NK-92 (cell line): ENCODE results near the gene FAM131C.

Source experiments
- DNase-seq: peaks from one replicate; lab custom pipeline; 2025; ENCODE audit not compliant: unreplicated experiment; lab: John Stamatoyannopoulos, UW

Gene FAM131C, protein sequence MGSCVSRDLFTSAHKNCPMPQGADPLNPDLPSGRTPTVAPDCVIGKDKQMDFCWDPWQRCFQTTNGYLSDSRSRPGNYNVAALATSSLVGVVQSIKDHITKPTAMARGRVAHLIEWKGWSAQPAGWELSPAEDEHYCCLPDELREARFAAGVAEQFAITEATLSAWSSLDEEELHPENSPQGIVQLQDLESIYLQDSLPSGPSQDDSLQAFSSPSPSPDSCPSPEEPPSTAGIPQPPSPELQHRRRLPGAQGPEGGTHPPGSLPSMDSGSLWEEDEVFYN

DNA sequence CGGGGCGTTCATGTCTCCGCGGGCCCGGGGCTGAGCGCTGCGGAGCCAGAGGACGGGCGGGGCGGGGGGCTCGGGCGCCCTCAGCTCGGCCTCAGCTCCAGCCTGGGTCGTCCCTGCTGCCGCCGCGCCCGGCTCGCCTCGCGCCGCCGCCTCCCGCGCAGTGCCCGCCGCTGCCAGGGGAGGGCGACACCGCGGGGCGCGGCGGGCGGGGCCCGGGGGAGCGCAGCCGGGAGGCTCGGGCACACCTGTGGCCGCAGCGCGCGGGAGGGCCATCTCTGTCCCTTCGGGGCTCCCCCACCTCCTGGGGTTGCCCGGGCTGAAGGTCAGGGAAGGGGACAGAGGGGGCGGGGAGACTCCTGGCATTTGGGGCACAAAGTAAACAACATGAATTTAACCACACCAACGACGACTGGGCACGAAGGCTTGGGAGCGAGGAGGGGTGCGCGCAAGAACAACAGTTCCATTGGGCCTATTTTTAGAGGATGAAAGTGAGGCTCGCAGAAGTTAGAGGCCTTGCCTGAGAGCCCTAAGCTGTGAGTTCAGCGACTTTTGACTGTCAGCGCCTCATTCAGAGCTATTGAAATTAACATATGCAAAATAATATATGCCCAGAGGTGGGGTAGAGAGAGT lies at the start of gene FAM131C:
Gene FAM131C (minus strand): TSS at position 162 of the 630 bp plus-strand sequence. CDS start 209 bp downstream, outside the sequence.
- DNase-seq, result no peak

DNA sequence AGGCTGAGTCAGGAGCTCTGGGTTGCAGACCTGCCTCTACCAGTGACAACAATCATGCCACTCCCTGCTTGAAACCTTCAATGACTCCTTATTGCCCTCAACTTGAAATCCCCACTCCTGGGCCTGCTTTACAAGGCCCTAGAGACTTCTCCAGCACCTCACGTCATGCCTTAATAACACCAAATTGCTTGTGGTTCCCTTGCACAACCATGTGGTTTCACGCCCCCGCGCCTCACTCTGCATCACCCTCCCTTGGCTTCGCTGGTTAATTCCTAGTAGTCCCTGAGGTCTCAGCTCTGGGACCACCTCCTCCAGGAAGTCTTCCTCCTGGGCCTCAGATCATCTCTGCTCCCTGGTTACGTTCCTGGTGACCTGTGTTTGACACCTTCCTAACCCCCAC lies 49.5 kb upstream of the FAM131C start:
- DNase-seq, result no peak

DNA sequence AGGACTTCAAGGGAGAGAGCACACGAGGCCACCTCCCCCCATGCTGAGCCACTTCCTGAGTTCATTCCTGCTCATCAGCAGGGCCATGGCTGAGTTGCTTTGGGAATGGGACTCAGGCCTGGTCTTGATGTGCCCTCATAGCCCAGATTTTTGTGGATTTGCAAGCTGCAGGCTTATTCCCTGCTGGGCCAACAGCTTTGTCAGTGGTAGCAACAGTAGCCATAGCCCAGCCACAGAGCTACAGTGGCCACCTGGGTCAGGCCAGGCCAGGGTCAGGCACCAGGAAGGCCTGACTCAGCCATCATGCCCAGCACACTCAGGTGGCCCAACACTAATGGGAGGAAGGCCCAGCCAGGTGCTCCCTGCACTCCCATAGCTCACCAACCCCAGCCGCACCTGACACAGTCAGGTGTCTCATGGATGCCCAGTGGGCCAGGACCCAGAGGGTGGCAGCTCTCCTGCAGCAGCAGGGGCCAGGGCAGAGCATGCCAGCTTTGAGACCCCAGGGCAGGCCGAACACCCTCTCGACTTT lies 49.0 kb upstream of the FAM131C start:
- no peak for DNase-seq

DNA sequence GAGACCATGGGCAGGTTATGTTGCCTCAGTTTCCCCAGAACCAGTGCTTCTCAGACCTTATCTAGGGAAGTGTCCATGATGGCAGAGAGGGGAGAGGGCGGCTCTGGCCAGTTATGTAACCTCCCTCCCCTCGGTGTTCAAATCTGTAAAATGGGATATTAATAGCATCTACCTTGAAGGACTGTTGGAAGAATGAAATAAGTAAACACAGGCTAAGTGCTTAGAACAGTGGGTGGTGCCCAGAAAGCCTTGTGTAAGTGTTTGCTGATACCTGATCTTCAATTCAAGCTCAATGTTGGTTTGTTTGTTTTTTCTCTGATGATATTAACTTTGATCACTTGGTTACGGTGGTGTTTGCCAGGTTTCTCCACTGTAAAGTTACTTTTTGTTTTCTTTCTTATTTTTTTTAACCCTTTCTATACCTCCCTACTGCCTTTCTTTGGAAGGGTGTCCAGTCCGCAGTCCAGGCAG lies 47.5 kb upstream of the FAM131C start:
- DNase-seq, result no peak

DNA sequence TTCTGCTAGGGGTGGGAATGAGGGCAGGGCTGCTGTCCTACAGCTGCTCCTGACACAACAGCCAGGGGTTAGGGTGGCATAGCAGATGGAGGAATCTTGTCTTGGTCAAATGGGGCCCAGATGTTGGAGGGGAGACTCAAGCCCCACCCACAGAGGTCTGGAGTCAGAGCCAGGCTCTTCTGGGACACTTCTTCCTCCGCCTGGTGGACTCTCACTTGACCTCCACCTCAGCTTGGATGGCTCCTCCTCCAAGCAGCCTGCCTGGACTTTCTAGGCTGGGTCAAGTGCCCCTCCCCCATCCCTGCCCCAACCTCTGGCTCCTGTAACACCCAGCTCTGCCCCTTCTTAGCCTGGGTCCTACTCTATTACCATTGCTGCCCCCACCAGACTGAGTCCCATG lies 47.0 kb upstream of the FAM131C start:
- no peak for DNase-seq

DNA sequence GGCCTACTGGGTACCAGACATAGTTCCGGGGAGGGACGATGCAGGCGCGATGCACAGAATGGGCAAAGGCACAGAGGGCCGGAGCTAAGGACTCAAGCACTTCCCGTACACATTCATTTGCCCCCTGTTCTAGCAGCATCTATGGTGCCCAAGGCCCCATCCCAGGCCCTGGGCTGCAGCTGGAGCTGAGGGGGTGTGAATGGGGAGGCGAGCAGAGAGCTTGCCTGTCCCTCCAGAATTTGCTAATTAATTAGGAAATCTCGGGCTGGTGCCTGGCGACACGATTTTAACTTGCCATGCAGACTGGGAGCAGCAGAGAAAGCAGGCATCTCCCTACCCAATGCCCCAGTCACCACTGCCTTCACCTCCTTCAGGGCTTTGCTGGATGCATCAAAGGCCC lies 46.5 kb upstream of the FAM131C start:
- no peak for DNase-seq

DNA sequence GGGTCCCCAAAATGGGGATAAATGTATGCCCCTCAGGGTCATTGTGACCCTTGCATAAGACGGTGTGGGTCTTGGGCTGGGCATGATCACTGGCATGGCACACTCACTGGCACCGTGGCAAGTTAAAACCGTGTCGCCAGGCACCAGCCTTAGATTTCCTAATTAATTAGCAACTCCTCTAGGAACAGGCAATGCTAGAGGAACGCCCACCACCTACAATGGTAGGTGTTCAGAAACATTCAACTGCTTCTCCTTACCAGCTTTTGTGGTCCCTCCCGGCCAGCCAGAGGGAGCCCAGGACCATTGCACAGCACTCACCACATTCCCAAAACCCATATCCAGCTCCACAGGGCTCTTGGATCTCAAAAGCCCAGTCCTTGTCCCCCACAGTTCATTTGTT lies 46.1 kb upstream of the FAM131C start:
- DNase-seq, result no peak

DNA sequence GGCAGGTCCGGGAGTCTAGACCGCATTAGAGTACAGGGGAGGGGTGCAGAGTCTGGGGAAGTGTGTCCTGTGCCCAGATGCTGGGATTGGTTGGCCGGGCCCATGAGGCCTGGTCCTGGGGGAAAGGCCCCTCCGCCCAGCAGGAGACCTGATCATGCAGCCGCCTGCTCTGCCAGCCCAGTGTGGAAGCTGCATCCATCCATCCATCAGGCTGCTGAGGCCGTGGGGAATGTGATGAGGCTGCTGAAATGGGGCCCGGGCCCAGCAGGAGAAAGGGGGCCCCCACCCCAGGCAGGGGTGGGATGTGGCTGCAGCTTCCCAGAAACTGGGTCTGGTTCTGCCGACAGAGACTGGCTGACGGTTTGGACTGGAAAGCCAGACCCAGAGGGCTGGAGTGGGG lies 45.3 kb upstream of the FAM131C start:
- no peak for DNase-seq

DNA sequence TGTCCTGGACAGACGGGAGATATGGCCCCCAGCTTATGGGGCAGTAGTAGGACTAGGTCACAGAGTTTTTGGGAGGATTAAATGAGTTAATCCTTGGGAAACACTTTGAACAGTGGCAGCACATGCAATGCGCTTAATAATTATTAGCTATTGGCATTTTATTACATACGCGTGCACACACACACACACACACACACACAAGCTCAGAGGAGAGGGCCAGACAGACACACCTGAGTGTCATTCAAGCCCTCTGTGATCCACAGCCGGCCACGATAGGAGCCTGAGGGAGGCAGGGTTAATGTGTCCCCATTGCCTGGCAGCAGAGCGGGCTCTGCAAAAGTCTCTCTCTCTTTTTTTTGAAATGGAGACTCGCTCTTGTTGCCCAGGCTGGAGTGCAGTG lies 44.5 kb upstream of the FAM131C start:
- DNase-seq, result no peak

DNA sequence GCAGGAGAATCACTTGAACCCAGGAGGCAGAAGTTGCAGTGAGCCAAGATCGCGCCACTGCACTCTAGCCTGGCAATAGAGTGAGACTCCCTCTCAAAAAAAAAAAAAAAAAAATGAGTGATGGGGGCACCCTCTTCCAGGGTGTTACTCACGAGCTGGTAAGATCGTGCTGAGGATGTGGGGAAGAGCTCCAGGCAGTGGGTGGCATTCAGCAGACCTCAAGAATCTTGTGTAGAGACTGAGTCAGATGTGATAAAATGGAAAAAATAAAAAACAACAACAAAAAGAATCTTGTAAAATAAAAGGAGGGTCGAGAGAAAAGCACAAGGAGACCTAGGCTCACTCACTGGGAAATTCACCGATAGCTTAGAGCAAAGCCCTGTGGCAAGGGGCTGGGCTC lies 43.9 kb upstream of the FAM131C start:
- DNase-seq, result no peak

DNA sequence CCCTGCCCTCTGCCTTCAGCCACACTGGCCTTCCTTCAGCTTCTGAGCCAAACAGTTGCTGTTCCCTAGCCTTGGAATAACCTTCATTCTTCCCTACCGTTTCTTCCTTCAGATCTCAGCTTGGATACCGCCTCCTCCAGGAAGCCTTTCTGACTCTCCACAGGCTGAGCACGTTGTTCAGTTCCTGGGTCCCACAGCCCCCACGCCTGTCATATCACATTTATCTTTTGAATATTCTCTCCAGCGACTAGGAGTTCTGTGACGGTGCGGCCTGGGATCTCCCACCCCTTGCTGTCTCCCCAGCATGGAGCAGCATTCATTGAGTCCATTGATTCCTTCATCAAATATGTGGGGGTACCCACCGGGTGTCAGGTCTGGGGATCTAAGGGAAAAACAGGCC lies 43.2 kb upstream of the FAM131C start:
- DNase-seq, result no peak

DNA sequence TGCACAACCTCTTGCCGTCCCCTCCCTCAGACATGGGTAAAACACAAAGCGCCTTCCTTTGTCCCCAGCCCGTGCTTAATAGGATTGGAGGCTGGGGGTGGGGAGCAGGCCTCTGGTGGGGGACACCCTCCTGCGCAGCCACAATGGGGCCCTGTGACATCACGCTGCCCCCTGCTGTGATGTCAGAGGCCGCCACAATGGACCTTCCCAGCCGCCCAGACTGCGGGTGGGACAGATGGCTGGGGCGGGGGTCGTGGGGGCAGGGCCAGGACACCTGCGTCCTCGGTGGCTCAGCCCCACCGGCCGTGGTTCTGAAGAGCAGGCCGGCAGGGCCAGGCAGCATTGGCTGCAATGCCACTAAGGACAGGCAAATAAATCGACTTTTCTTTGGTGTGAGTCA lies 42.6 kb upstream of the FAM131C start:
- DNase-seq, result no peak

DNA sequence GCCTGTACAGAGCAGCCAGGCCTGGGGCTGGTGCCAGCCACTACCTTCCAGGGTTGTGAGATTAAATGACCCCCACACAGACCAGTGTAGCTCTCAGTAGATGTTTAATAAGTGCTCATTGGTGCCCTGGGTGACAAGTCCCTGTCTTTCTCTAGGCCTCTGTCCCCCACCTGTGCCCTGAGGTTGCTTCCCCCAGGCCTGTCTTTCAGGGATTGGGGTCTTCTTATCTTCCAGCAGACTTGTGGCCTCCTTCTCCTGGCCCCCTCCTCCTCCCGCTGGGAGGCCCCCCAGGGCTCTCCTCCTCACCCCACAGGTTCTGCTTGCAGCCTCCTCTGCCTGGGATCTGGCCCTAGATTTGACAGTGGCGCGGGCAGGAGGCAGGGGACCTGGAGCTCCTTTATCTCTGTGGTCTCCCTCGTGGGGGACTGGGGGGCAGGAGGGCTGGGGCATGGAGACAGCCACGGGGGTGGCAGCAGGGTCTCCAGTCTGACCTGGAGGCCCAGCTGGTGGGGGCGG lies 42.1 kb upstream of the FAM131C start:
- DNase-seq, result no peak

DNA sequence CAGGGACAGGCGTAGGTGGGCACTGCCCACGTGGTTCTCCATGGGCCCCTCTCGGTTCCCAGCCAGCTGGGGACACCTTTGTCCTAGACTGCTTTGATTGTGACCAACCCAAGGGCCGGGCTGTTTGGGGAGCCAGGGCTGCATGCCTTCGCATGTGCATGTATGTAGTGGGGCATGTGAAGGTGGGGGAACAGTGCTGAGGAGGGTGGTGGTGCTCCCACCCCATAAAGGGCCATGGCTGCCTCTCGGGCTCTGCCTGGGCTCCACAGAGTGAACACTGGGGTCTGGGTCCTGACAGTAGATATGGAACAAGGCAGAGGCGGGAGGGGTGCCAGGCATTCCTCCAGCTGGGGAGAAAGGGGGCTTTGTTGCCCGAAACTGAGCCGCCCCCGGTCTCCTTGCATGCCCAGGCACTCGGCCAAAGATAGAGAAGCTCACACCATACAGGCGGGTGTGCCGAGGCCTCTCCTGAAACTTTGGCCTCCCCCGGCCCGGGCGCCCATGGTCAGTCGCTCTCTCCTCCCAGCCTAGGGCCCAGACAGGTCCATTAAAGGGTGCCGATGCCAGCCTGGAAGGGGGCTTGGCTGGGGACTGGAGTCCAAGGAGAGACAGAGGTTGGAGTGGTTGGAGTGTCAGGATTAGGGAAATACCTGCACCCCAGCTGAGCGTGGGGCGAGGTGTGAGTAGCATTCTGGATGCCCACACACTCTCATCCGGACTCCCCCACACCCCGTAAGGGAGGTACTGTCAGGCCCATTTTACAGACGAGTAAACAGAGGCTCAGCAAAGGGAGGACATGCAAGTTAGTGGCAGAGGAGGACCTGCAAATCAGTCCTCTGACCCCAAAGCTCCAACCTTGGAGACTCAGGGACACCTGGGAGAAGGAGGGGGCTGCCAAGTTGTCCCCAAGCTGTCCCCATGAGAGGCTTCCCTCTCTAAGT lies 41.3 kb upstream of the FAM131C start:
- DNase-seq, result no peak

DNA sequence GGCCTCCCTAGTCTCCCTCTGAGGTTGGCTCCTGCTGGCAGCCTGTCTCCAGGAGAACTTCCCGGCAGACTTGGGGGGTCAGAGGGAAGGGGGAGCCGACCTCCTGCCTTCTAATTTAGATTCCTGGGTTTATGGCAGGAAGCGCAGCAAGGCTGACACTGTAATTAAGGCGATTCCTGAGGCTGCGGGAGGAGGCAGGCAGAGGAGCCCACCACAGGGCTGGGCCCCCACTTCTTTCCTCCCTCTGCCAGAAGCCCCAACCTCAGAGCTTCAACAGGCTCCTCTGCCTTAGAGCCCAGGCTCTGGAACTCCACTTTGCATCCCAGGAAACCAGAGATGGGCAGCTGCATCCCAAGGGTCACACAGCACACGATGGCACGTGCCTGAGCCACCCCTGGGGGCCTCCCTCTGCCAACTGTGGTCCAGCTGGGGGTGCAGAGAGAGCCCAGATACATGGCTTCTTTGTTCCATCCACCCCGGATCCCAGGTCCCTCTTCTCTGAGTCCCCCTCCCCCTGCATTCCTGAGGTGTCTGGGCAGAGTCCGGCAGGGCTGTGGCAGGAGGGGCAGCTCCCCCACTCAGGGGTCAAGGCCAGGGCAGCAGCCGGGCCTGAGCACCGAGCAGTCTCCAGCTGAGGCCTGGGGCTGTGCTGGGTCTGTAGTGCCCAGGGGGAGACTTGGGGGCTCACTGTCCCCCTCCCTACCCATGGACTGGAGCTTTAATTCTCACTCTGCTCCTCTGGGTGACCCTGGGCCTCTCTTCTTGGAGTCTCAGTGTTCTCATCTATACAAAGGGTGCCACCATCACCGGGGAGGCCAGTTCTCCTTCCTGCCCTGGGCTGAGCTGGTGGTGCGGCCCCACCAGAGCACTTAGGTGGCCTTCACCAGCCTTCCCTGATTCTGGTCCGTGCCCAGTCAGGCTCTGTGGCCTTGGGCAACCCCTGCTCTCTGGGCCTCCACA lies 39.4 kb upstream of the FAM131C start:
- DNase-seq, result no peak

DNA sequence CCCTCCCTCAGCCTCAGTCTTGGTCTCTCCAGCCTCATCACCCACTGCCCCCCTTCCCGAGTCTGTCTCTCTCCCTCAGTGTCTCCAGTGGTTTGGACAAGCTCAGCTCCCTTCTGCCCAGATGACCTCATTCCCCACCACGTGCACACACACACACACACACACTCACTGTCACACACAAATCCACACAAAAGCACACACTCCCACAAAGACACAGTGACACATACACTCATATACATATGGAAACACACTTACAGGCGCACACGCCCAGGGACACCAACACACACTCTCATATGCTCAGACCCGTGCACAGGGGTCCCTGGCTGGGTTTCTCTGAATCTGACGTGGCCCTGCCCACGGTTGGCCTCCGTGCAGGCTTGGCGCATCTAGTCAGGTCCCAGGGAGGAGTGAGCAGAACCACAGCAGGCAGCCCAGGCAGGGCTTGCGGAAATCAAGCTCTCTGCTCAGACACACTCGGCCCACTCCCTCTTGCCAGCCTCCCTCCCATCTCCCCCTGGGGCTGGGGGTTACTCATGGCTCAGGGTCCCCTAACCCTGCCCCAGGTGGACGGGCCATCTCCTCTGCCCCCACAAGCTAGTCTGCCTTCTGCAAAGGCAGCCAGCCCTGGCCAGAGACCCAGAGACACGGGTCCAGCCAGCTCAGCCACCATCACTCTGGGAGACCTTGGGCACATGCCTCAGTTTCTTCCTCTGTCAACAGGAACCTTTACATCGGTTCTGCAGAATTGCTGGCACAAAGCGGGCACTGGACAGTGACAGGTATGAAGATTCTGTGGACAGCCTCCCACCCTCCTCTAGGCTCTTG lies 38.5 kb upstream of the FAM131C start:
- no peak for DNase-seq

DNA sequence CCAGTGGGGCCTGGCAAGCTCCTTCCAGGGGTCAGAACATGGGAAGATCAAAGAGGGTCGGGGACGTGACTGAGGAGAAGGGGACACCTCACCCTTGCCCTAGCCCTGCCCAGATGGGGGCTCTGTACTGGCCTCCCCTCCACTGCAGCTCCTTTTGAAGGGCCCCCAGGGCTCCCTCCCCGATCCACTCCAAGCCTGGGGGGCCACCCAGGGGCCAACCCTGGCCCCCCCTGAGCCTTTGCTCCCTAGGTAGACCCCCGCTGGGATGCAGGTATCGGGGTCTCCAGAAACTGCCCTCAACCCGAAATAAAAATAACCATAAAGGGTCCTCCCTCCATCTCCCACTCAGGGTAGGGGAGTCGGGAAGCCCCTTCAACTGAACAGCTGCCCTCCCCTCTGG lies 37.4 kb upstream of the FAM131C start:
- no peak for DNase-seq

DNA sequence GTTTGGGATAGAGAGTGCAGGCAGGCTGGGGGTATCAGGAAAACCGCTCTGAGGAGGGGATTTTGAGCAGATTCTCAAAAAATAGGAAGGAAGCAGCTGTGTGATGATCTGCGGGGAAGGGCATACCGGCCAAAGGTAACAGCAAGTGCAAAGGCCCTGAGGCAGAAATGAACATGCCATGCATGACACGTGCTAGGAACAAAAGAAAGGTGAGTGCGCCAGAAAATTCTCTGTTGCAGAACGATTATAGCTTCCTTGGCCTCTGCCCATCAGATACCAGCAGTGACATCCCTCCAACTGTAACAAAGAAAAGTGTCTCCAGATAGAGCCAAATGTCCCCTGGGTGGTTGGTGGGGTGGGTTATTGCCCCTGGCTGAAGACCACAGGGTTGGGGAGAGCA lies 37.0 kb upstream of the FAM131C start:
- no peak for DNase-seq

DNA sequence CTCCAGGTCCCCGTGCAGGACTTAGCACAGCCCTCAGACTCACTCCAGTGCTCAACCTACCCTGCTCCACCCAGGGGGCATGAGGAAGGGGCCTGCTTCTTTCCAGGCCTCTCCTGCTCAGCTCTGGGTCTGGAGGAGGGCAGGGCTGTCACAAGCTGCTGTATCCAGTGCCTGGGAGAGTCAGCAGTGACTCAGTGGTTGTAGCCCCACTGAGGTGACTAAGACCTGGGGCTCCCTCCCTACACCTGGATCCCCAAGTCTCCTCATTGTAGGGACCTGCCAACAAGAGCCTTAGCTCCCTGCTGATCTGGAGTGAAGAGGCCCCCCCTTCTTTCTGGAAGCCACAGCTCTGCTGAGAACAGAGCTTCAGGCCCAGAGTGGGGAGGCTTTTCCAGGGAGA lies 36.1 kb upstream of the FAM131C start:
- no peak for DNase-seq
